GM12878 (cell line): ENCODE measurements around the gene H6PD. TPM values are rescaled to one million over a fixed set of nuclear protein-coding genes. Genes with fewer than 3 reads are reported as not detected.

Experiments used
- ATAC-seq: fragments of 200-7000 bp; cut with Tn5 transposase; 3 replicates; pipeline ENCODE4 v1.9.1; 2020; ENCODE audit warnings: mild to moderate bottlenecking, moderate library complexity
- BruUV-seq: library from RNA; stranded (reverse); fragments of 400-500 nt; replicated peaks from 2 replicates; lab custom pipeline; 2021; lab: Mats Ljungman, UMichigan
- CTCF ChIA-PET: fragments of 300-600 bp; sonication (Branson Sonifier 250); formaldehyde crosslinking; extraction: SDS; loops from one replicate; lab custom pipeline; 2021; ENCODE audit warnings: inconsistent platforms; lab: Yijun Ruan, JAX
- POLR2A ChIA-PET: fragments of 350-600 bp; formaldehyde crosslinking; extraction: SDS; loops from one replicate; lab custom pipeline; 2021; ENCODE audit warnings: inconsistent platforms; lab: Charles Lee
- RAD21 ChIA-PET: fragments of 300-600 bp; sonication (Branson Sonifier 250); formaldehyde crosslinking; loops from one replicate; lab custom pipeline; 2023; ENCODE audit warnings: antibody characterized with exemption; ENCODE audit not compliant: unreplicated experiment; lab: Charles Lee
- SMC1A ChIA-PET: fragments of 300-600 bp; sonication (Branson Sonifier 250); formaldehyde crosslinking; loops from one replicate; lab custom pipeline; 2023; ENCODE audit not compliant: unreplicated experiment, uncharacterized antibody; lab: Charles Lee
- DNase-seq: peaks from one replicate; pipeline ENCODE4 v3.0.0-alpha.2; 2011; ENCODE audit warnings: low read depth, low spot score
- FAIRE-seq: peaks from 3 replicates; lab custom pipeline; 2011; peaks lifted over from hg19 to GRCh38; lab: Jason Lieb, UNC
- H2AFZ ChIP-seq: 2 replicates; pipeline ENCODE4 v1.6.0; 2011; ENCODE audit warnings: low read depth, low read length, control low read depth; ENCODE audit not compliant: control insufficient read depth
- H3K27ac ChIP-seq: 2 replicates; pipeline ENCODE4 v1.5.1; 2011; ENCODE audit warnings: control low read depth; ENCODE audit not compliant: control insufficient read depth, insufficient read depth
- H3K27me3 ChIP-seq, 2 experiments: replicated peaks in 1 of 2; 2 replicates each; pipeline versions ENCODE4 v1.6.0 to v1.6.1; 2011; ENCODE audit warnings: low read length in 1 of 2; ENCODE audit not compliant: control insufficient read depth in 2 of 2, insufficient read depth in 2 of 2
- H3K36me3 ChIP-seq, 2 experiments: 2 replicates each; pipeline ENCODE4 v1.5.1; 2011; ENCODE audit warnings: low read length in 1 of 2; ENCODE audit not compliant: control insufficient read depth in 2 of 2, insufficient read depth in 2 of 2
- H3K4me1 ChIP-seq: 2 replicates; pipeline ENCODE4 v1.6.1; 2011; ENCODE audit warnings: mild to moderate bottlenecking, low read length, moderate library complexity, mixed read lengths; ENCODE audit not compliant: control insufficient read depth, insufficient read depth
- H3K4me2 ChIP-seq: 2 replicates; pipeline ENCODE4 v1.6.0; 2011; ENCODE audit warnings: control low read depth; ENCODE audit not compliant: control insufficient read depth, insufficient read depth
- H3K4me3 ChIP-seq: fragments of 200-600 bp; sonication (generic); 2 replicates; pipeline ENCODE4 v1.5.1; 2016
- H3K79me2 ChIP-seq: 2 replicates; pipeline ENCODE4 v1.6.0; 2011; ENCODE audit warnings: low read length; ENCODE audit not compliant: control insufficient read depth, insufficient read depth
- H3K9ac ChIP-seq: 2 replicates; pipeline ENCODE4 v1.8.0; 2011; ENCODE audit warnings: low read length, control low read depth, mixed read lengths; ENCODE audit not compliant: control insufficient read depth, insufficient read depth
- H3K9me3 ChIP-seq: replicated peaks from 3 replicates; pipeline ENCODE4 v1.5.1; 2011; ENCODE audit warnings: mild to moderate bottlenecking, low read length; ENCODE audit not compliant: control insufficient read depth, insufficient read depth
- H4K20me1 ChIP-seq: 2 replicates; pipeline ENCODE4 v1.6.0; 2011; ENCODE audit not compliant: control insufficient read depth, insufficient read depth
- BCL11A ChIP-seq: IDR thresholded peaks from 2 replicates; pipeline ENCODE4 v1.6.1; 2011; ENCODE audit warnings: low read depth, low read length
- CHD2 ChIP-seq: IDR thresholded peaks from 2 replicates; pipeline ENCODE4 v1.6.1; 2011; ENCODE audit warnings: low read depth, low read length, improper control_type of control experiment, borderline replicate concordance
- FOS ChIP-seq: IDR thresholded peaks from 3 replicates; pipeline ENCODE4 v1.6.1; 2011; ENCODE audit warnings: borderline replicate concordance; ENCODE audit not compliant: insufficient read length; ENCODE audit errors: extremely low read depth
- HDAC6 ChIP-seq: fragments of 200-600 bp; sonication (generic); IDR thresholded peaks from one replicate; pipeline ENCODE4 v1.8.0; 2017; ENCODE audit warnings: antibody characterized with exemption; ENCODE audit not compliant: unreplicated experiment
- MEF2A ChIP-seq: IDR thresholded peaks from 2 replicates; pipeline ENCODE4 v1.6.1; 2011; ENCODE audit warnings: low read depth, mild to moderate bottlenecking, low read length, moderate library complexity; ENCODE audit not compliant: insufficient read depth
- POLR2A ChIP-seq: IDR thresholded peaks from 2 replicates; pipeline ENCODE4 v1.6.1; 2011; ENCODE audit warnings: low read depth, mild to moderate bottlenecking, low read length
- POLR2AphosphoS5 ChIP-seq: IDR thresholded peaks from 2 replicates; pipeline ENCODE4 v1.6.1; 2011; ENCODE audit warnings: mild to moderate bottlenecking, low read length, inconsistent platforms
- RAD21 ChIP-seq: IDR thresholded peaks from 2 replicates; pipeline ENCODE4 v1.6.1; 2011; ENCODE audit warnings: mild to moderate bottlenecking, low read depth, low read length, moderate library complexity; ENCODE audit not compliant: insufficient read depth
- SMAD5 ChIP-seq: IDR thresholded peaks from 2 replicates; pipeline ENCODE4 v1.6.1; 2016; ENCODE audit warnings: antibody characterized with exemption, low read depth
- SP1 ChIP-seq: IDR thresholded peaks from one replicate; pipeline ENCODE4 v1.6.1; 2011; ENCODE audit warnings: low read depth, low read length
- TAF1 ChIP-seq: IDR thresholded peaks from 2 replicates; pipeline ENCODE4 v1.6.1; 2011; ENCODE audit warnings: mild to moderate bottlenecking, low read depth, low read length, borderline replicate concordance
- TCF3 ChIP-seq: IDR thresholded peaks from 2 replicates; pipeline ENCODE4 v1.6.1; 2012; ENCODE audit warnings: low read depth, mild to moderate bottlenecking, low read length, borderline replicate concordance; ENCODE audit not compliant: insufficient read depth
- ZNF384 ChIP-seq: IDR thresholded peaks from 2 replicates; pipeline ENCODE4 v1.6.1; 2012; ENCODE audit warnings: low read depth, mild to moderate bottlenecking, low read length, improper control_type of control experiment, borderline replicate concordance
- WGBS: methylation state at CpG from one replicate; pipeline ENCODE4 v1.1.6; 2016; ENCODE audit warnings: low lambda C conversion rate; ENCODE audit not compliant: insufficient replicate concordance, insufficient coverage; ENCODE audit errors: missing lambda C conversion rate; 5-methylcytosine and 5-hydroxymethylcytosine counted together
- in situ Hi-C: fragments of 300-500 bp; cut with MboI; formaldehyde crosslinking; loops from 9 replicates; pipeline ENCODE4 v1.14.3; 2018; ENCODE audit warnings: mixed read lengths
- intact Hi-C: fragments of 100-400 bp; cut with micrococcal nuclease; formaldehyde crosslinking; loops from one replicate; pipeline ENCODE4 v1.14.2; 2022; ENCODE audit not compliant: unreplicated experiment
- polyA plus RNA-seq, 11 experiments: library from polyadenylated mRNA; depleted of rRNA in 4 of 11; unstranded in 6 of 11; stranded (reverse) in 5 of 11; fragments of >200 nt; fragmentation: Nextera tagmentation in 4 of 11; fragmentation: Illumina TruSeq in 1 of 11; extraction: Ambion mirVana in 4 of 11; extraction: Trizol in 1 of 11; gene quantifications; 1 replicate in 1 of 11; 2 replicates in 10 of 11; pipeline versions ENCODE4 v1.2.1 to v1.2.3, GENCODE V29; 2011 to 2016; ENCODE audit warnings: inconsistent platforms in 2 of 11, missing spikeins in 2 of 11, low read depth in 1 of 11
- total RNA-seq, 4 experiments: library from RNA; depleted of rRNA in 3 of 4; stranded (reverse); fragments of >200 nt in 3 of 4; fragmentation: Illumina TruSeq in 1 of 4; extraction: Trizol in 1 of 4; gene quantifications; 2 replicates each; pipeline versions ENCODE4 v1.2.1 to v1.2.3, GENCODE V29; 2013 to 2021
- TF ChIP-seq, protein P1 (sequence below): fragments of 450-650 bp; formaldehyde crosslinking; IDR thresholded peaks from 2 replicates; pipeline ENCODE4 v1.4.0; 2020; ENCODE audit warnings: mild to moderate bottlenecking, moderate library complexity
- TF ChIP-seq, protein P2 (sequence below): fragments of 450-650 bp; IDR thresholded peaks from 2 replicates; pipeline ENCODE4 v1.6.1; 2017; ENCODE audit warnings: borderline replicate concordance

H6PD gene
- total and polyA plus RNA-seq, 10 of the 15 experiments (the other 5 are each of a cell fraction or from before 2014, with no cell fraction given), result 1.2 to 20.7 (median 7.7) TPM

DNA sequence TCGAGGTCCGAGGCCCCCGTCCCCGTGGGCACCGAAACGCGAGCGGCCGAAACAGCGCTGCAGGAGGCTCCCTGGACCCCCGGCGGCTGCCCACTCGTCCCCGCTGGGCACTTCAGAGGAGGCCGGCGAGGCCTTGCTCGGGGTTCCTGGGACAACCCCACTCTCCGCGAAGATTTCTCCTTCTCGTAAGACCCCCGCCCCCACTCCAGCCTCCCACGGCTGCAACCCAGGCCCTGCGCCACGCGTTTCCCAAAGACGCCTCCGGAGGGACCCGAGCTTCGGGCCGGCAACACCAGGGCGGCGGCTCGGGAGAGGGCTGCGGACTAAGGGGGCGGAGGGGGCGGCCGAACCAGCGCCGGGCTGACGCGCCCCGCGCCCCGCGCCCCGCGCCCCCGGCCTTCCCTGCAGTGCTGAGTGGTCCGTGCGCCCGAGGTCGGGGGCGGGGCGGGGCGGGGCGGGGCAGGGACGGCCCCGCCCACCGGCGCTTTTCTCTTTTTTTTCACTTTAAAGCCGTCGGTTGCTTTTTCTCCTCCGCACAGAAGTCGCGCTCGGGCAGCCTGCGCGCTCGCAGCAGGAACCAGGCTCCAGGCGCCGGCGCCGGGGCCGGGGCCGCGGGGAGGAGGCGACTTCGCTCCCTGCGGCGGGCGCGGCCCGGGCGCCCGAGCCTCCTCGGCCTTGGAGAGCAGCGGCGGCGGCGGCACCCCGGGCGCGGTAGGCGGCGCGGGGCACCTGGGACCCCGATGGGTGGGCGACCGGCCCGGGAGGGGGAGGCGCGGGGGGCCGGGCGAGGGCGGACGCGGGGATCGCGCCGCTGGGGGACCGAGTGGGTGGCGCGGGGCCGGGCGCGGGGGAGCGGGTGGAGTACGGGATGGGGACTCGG is 58.0 kb downstream of the H6PD start, which contains the start of gene SPSB1:
TSS of gene SPSB1 (plus strand) at position 534 of the 880 bp plus-strand sequence. CDS start 62,998 bp downstream, outside the sequence.
- in situ Hi-C loops (no loop called here), intact Hi-C loops (no loop called here)
- 20% methylated on average over 28 of the region's 119 CpGs for WGBS
- peaks cover 3 to 7% of the 10 kb centered on the region in 2 experiments; a peak in 2 of 4 replicates for H3K27me3 ChIP-seq
- peak within 1 kb of the TSS; percentile 77 for H3K4me3 ChIP-seq
- H3K27ac ChIP-seq, result no peak within 1 kb of the TSS
- H3K9ac ChIP-seq, result peak within 1 kb of the TSS; percentile 21; the same call in 1 of the 2 replicates
- no peaks in the 10 kb centered on the region for H3K36me3 ChIP-seq
- no peaks in the 10 kb centered on the region for H3K79me2 ChIP-seq
- H4K20me1 ChIP-seq, result no peaks in the 10 kb centered on the region
- DNase-seq, result no peak
- TF ChIP-seq FOS (no peak), MEF2A (no peak), ZNF384 (peak; percentile 95), POLR2A (peak; percentile 76), CHD2 (no peak), TAF1 (peak; percentile 42; the same call in 1 of the 2 replicates), RAD21 (0 out of 2 replicates have a peak, but pooled peaks have one; percentile 7), TCF3 (0 out of 2 replicates have a peak, but pooled peaks have one; percentile 44), HDAC6 (no peak), SP1 (peak; percentile 34), POLR2AphosphoS5 (0 out of 2 replicates have a peak, but pooled peaks have one; percentile 28), BCL11A (no peak), SMAD5 (no peak)
- TF ChIP-seq, protein P1, sequence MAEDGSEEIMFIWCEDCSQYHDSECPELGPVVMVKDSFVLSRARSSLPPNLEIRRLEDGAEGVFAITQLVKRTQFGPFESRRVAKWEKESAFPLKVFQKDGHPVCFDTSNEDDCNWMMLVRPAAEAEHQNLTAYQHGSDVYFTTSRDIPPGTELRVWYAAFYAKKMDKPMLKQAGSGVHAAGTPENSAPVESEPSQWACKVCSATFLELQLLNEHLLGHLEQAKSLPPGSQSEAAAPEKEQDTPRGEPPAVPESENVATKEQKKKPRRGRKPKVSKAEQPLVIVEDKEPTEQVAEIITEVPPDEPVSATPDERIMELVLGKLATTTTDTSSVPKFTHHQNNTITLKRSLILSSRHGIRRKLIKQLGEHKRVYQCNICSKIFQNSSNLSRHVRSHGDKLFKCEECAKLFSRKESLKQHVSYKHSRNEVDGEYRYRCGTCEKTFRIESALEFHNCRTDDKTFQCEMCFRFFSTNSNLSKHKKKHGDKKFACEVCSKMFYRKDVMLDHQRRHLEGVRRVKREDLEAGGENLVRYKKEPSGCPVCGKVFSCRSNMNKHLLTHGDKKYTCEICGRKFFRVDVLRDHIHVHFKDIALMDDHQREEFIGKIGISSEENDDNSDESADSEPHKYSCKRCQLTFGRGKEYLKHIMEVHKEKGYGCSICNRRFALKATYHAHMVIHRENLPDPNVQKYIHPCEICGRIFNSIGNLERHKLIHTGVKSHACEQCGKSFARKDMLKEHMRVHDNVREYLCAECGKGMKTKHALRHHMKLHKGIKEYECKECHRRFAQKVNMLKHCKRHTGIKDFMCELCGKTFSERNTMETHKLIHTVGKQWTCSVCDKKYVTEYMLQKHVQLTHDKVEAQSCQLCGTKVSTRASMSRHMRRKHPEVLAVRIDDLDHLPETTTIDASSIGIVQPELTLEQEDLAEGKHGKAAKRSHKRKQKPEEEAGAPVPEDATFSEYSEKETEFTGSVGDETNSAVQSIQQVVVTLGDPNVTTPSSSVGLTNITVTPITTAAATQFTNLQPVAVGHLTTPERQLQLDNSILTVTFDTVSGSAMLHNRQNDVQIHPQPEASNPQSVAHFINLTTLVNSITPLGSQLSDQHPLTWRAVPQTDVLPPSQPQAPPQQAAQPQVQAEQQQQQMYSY, result no peak
- TF ChIP-seq, protein P2, sequence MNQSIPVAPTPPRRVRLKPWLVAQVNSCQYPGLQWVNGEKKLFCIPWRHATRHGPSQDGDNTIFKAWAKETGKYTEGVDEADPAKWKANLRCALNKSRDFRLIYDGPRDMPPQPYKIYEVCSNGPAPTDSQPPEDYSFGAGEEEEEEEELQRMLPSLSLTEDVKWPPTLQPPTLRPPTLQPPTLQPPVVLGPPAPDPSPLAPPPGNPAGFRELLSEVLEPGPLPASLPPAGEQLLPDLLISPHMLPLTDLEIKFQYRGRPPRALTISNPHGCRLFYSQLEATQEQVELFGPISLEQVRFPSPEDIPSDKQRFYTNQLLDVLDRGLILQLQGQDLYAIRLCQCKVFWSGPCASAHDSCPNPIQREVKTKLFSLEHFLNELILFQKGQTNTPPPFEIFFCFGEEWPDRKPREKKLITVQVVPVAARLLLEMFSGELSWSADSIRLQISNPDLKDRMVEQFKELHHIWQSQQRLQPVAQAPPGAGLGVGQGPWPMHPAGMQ, result no peak
- no peaks in the 10 kb centered on the region; the same call in 2 of the 3 replicates for H3K9me3 ChIP-seq
- CTCF ChIA-PET, result interaction anchor here (0.9 to 5.9 kb wide), 2 partner anchors 163 to 198 kb away, joined by 4 to 123 read pairs; no protein-coding TSS in a partner anchor
- no peak for FAIRE-seq
- peak within 1 kb of the TSS; percentile 8; the same call in 1 of the 2 replicates for H2AFZ ChIP-seq
- H3K4me1 ChIP-seq, result peaks cover 13% of the 10 kb centered on the region
- SMC1A ChIA-PET, result interaction anchor here (5.7 kb wide), 1 partner anchor 162 kb away, joined by 123 read pairs; no protein-coding TSS in a partner anchor
- RAD21 ChIA-PET, result interaction anchor here (0.9 to 4.1 kb wide), 3 partner anchors 10 to 160 kb away, joined by 3 to 100 read pairs (median 3); no protein-coding TSS in a partner anchor
- no TSS peak for BruUV-seq
- peak; percentile 67 for ATAC-seq
- H3K4me2 ChIP-seq, result peak within 1 kb of the TSS; percentile 70
- POLR2A ChIA-PET, result no interaction called here
